Measurements from ENCODE around the gene RERE. TPM values are rescaled to one million over a fixed set of nuclear protein-coding genes. Genes with fewer than 3 reads are reported as not detected.

Gene RERE
- total RNA-seq, 2 experiments from 2014 or later, result 45.8 to 57.1 TPM

DNA sequence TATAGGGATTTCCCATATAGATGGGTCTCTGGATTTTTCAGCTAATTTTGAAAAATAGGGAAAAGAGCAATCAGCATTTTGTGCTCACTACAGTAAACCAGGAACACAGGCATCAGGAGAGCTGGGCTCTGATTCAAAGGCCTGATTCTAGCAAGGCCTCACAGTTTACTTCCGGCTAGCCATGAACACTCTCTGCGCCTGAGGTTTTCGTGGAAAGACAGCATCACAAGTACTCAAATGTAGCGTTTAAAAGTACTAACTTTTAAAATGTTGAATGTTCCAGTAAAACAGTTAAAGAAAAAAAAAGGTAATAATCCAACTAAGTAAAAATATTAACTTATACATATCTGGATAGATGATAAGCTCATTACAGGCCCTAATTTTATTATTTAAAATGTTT, 379.0 kb downstream of the RERE start:
- ChIA-PET CTCF (interaction anchor here (1.1 to 1.3 kb wide), 3 partner anchors 18 to 423 kb away, joined by 3 read pairs; no protein-coding TSS in a partner anchor), POLR2A (no interaction called here)
- intact Hi-C loops (cut with micrococcal nuclease), result no loop called here
- TF ChIP-seq CTCF (IDR thresholded peaks at IDR 0.05), result no peak
- no peaks in the 10 kb centered on the region for H3K9me3 Mint-ChIP-seq
- peaks cover 5% of the 10 kb centered on the region for H3K36me3 Mint-ChIP-seq (ENCODE audit: low read depth)
- no peak overlapping the region for H3K27ac Mint-ChIP-seq
- ATAC-seq, result no peak
- H3K27me3 Mint-ChIP-seq, result no peaks in the 10 kb centered on the region
- H3K4me1 Mint-ChIP-seq (ENCODE audit: low read depth), result peaks cover 8% of the 10 kb centered on the region
- no peak for DNase-seq
- H3K4me3 Mint-ChIP-seq, result no peak overlapping the region

DNA sequence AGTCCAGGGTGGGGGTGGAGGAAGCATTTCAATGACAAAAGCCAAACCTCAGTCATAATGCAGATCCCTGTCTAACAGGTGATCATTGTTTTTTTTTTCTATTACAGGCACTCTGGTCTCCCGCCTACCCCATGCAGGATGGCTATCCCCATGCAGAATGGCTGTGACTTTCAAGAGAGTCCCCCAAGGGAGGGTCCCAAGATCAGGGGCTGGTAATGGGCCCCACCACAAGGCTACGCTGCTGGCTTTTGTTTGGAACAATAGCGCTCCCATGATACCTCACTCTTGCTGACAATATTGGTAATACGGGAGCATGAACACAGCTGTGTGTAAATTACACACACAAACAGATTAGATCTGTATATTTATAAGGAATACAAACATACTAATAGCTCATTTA, 380.1 kb downstream of the RERE start:
- H3K4me1 Mint-ChIP-seq (ENCODE audit: low read depth), result peaks cover 8% of the 10 kb centered on the region
- TF ChIP-seq CTCF (IDR thresholded peaks at IDR 0.05), result no peak
- POLR2A ChIA-PET, result no interaction called here
- H3K36me3 Mint-ChIP-seq (ENCODE audit: low read depth), result no peaks in the 10 kb centered on the region
- intact Hi-C loops (cut with micrococcal nuclease), result no loop called here
- no peak overlapping the region for H3K27ac Mint-ChIP-seq
- ATAC-seq (no peak), DNase-seq (no peak)
- no peak overlapping the region for H3K4me3 Mint-ChIP-seq
- no peaks in the 10 kb centered on the region for H3K27me3 Mint-ChIP-seq
- H3K9me3 Mint-ChIP-seq, result no peaks in the 10 kb centered on the region
- CTCF ChIA-PET, result no interaction called here

DNA sequence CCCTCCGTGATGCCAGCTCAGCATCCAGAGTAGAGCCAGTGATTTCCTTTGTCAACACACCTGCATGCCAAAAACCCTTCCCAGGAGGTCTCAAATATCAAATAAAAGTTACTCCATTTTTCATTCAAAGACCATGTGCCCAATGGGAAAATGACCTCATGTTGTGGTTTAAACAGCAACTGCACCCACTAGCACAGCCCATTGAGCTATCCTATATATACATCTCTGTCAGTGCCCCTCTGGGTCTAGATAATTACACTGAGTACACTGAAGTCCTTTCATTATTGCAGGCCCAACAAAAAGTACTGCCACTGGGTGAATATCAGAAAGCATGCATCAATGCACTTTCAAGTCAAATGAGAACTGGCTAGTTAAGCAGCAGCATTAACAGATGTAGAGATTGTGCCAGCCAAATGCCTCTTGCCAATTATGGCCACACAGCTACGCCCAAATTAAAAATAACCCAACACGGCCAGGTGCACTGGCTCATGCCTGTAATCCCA, 381.8 kb downstream of the RERE start:
- TF ChIP-seq CTCF (IDR thresholded peaks at IDR 0.05), result no peak
- no peak overlapping the region for H3K27ac Mint-ChIP-seq
- intact Hi-C loops (cut with micrococcal nuclease), result no loop called here
- ChIA-PET CTCF (no interaction called here), POLR2A (interaction anchor here (0.6 to 0.9 kb wide), 2 partner anchors 10 to 16 kb away, joined by 3 read pairs; no protein-coding TSS in a partner anchor)
- no peaks in the 10 kb centered on the region for H3K9me3 Mint-ChIP-seq
- peaks cover 22% of the 10 kb centered on the region for H3K4me1 Mint-ChIP-seq (ENCODE audit: low read depth)
- no peaks in the 10 kb centered on the region for H3K36me3 Mint-ChIP-seq (ENCODE audit: low read depth)
- no peak overlapping the region for H3K4me3 Mint-ChIP-seq
- DNase-seq (no peak), ATAC-seq (no peak)
- no peaks in the 10 kb centered on the region for H3K27me3 Mint-ChIP-seq

DNA sequence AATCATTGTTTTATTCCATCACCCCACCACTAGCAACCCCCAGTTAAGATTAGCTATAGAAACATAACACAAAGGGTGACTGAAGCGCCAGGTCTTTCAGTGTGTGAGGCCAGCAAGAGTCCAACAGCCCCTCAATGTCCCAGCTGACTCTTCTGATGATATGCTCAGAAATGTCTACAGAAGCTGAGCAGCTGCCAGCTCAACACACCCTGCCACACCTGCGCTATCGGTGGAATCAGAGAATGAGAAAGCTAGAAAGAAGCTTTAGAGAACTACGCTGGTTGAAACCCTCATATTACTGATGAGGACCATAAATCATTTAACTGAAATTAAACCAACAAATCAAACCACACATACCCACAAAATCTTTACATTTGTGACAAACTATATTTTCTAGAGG, 383.3 kb downstream of the RERE start:
- no peaks in the 10 kb centered on the region for H3K27me3 Mint-ChIP-seq
- DNase-seq, result no peak
- H3K27ac Mint-ChIP-seq, result no peak overlapping the region

More for the DNA sequence above, 383.3 kb downstream of the RERE start:
- no peak for TF ChIP-seq CTCF (IDR thresholded peaks at IDR 0.05)
- ChIA-PET CTCF (interaction anchor here (0.7 to 1.4 kb wide), 3 partner anchors 18 to 128 kb away, joined by 3 read pairs; no protein-coding TSS in a partner anchor), POLR2A (interaction anchor here (0.6 kb wide), 1 partner anchor 227 kb away, joined by 3 read pairs; no protein-coding TSS in a partner anchor)
- no peaks in the 10 kb centered on the region for H3K9me3 Mint-ChIP-seq
- no peak overlapping the region for H3K4me3 Mint-ChIP-seq
- H3K36me3 Mint-ChIP-seq (ENCODE audit: low read depth), result no peaks in the 10 kb centered on the region
- H3K4me1 Mint-ChIP-seq (ENCODE audit: low read depth), result peaks cover 28% of the 10 kb centered on the region
- ATAC-seq, result no peak
- intact Hi-C loops (cut with micrococcal nuclease), result no loop called here
